ENCODE measurements around the gene UBL3. TPM values are rescaled to one million over a fixed set of nuclear protein-coding genes. Genes with fewer than 3 reads are reported as not detected.

Gene UBL3
- total and polyA plus RNA-seq, 4 donors, result 37.5 to 200 (median 142) TPM

GRCh38 chr13:29849731-29850212, 645 bp downstream of the UBL3 start:
- WGBS (ENCODE audit: insufficient coverage), result 0% methylated on average over 44 of the region's 50 CpGs
- peak overlapping the region; percentile 98 for H3K27ac ChIP-seq (ENCODE audit: low read depth, low read length)
- peak overlapping the region; percentile 86 for H3K4me3 ChIP-seq (ENCODE audit: low read depth, low read length)
- H3K36me3 ChIP-seq (ENCODE audit: control insufficient read depth, insufficient read depth, low read length), result no peaks in the 10 kb centered on the region
- no peaks in the 10 kb centered on the region for H3K9me3 ChIP-seq (ENCODE audit: control insufficient read depth, insufficient read depth, low read length)
- no peaks in the 10 kb centered on the region for H3K27me3 ChIP-seq (ENCODE audit: control insufficient read depth, insufficient read depth, low read length)
- DNase-seq (ENCODE audit: low read depth in 4 of 6, low spot score in 6 of 6), result peak in 2 of 6 donors; percentile 66 to 83
- H3K4me1 ChIP-seq (ENCODE audit: control insufficient read depth, insufficient read depth, low read length), result no peaks in the 10 kb centered on the region

GRCh38 chr13:29849071-29849631, 1.3 kb downstream of the UBL3 start:
- peak overlapping the region; percentile 98 for H3K27ac ChIP-seq (ENCODE audit: low read depth, low read length)
- DNase-seq (ENCODE audit: low read depth in 4 of 6, low spot score in 6 of 6), result peak in 4 of 6 donors; percentile 50 to 77 (median 68)
- no peaks in the 10 kb centered on the region for H3K36me3 ChIP-seq (ENCODE audit: control insufficient read depth, insufficient read depth, low read length)
- H3K9me3 ChIP-seq (ENCODE audit: control insufficient read depth, insufficient read depth, low read length), result no peaks in the 10 kb centered on the region
- 0% methylated on average over 18 of the region's 24 CpGs for WGBS (ENCODE audit: insufficient coverage)
- no peaks in the 10 kb centered on the region for H3K27me3 ChIP-seq (ENCODE audit: control insufficient read depth, insufficient read depth, low read length)
- H3K4me3 ChIP-seq (ENCODE audit: low read depth, low read length), result peak overlapping the region; percentile 86
- no peaks in the 10 kb centered on the region for H3K4me1 ChIP-seq (ENCODE audit: control insufficient read depth, insufficient read depth, low read length)

GRCh38 chr13:29847501-29847983, 2.9 kb downstream of the UBL3 start:
- WGBS (ENCODE audit: insufficient coverage), result 0% methylated on average over 7 of the region's 13 CpGs
- Histone ChIP-seq H3K36me3 (ENCODE audit: control insufficient read depth, insufficient read depth, low read length) (no peaks in the 10 kb centered on the region), H3K27me3 (ENCODE audit: control insufficient read depth, insufficient read depth, low read length) (no peaks in the 10 kb centered on the region), H3K4me3 (ENCODE audit: low read depth, low read length) (peak overlapping the region; percentile 86), H3K27ac (ENCODE audit: low read depth, low read length) (peak overlapping the region; percentile 82), H3K4me1 (ENCODE audit: control insufficient read depth, insufficient read depth, low read length) (no peaks in the 10 kb centered on the region), H3K9me3 (ENCODE audit: control insufficient read depth, insufficient read depth, low read length) (no peaks in the 10 kb centered on the region)
- peak in 4 of 6 donors; percentile 43 to 86 (median 74) for DNase-seq (ENCODE audit: low read depth in 4 of 6, low spot score in 6 of 6)

DNA sequence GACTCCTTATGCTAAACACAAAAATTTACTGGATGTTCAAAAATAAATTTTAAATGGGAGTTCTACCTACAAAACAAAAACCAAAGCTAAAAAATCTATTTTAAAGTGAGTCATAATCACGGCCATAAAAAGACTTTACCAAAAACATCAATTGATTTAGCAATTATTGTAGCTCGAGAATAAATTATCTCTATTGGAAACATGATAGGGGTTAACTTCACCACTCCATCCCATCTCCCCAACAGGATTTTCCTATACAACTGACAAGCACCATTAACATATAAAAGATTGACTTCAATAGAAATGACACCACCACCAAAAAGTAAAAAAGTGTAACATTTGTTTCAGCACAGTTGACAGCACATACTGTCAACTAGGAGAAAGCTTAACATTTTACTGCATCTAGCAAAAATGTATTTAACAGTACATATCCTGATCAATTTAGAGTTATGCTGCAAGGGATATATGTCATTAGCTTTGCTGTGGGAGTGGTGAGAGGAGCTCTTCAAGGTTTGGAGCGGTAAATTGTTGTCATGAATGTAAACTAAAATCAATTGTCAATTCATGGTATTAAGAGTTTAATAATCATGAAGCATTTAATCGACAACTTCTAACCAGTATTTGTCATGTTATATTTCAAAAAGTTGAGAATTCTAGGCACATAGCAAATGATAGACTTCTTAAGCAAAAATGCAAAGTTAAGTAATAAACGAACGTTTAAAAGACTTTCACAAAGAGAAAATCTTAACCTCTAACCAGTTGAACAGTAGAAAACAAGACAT, 3.8 kb downstream of the UBL3 start:
- Histone ChIP-seq H3K9me3 (ENCODE audit: control insufficient read depth, insufficient read depth, low read length) (no peaks in the 10 kb centered on the region), H3K36me3 (ENCODE audit: control insufficient read depth, insufficient read depth, low read length) (no peaks in the 10 kb centered on the region), H3K27me3 (ENCODE audit: control insufficient read depth, insufficient read depth, low read length) (no peaks in the 10 kb centered on the region), H3K4me3 (ENCODE audit: low read depth, low read length) (peak overlapping the region; percentile 86), H3K27ac (ENCODE audit: low read depth, low read length) (peak overlapping the region; percentile 82), H3K4me1 (ENCODE audit: control insufficient read depth, insufficient read depth, low read length) (peaks cover 3% of the 10 kb centered on the region)
- peak in 3 of 6 donors; percentile 19 to 35 (median 29) for DNase-seq (ENCODE audit: low read depth in 4 of 6, low spot score in 6 of 6)
- WGBS (ENCODE audit: insufficient coverage), result no CpG with 5 or more reads among the region's 6 CpGs

DNA sequence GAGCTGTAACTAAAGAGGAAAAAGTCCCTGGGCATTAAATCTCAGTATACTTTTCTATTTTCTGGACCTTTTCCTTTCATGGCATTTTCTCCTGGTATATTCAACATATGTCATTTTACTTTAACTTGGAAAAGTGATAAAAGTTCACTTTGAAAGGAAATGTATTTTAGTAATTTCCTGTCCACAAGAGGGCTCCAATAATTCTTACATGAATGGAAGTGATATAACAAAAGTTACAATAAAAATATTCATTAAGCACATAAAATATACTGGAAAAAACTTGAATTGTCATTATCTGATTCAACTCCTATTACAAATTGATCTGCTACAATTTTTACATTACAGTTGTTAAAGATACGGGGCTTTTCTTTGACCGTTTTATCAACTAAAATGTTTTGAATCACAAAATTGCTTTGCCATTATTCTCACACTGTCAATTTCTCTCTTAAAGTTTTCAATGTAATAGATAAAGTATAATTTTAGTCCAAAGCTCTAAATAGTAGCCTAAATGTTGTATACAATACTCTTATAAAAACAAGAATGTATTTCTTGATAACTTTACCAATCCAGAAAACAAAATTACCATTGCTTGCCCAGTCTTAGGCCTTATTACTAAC, 4.9 kb downstream of the UBL3 start:
- peak in 2 of 6 donors; percentile 46 to 66 for DNase-seq (ENCODE audit: low read depth in 4 of 6, low spot score in 6 of 6)

DNA sequence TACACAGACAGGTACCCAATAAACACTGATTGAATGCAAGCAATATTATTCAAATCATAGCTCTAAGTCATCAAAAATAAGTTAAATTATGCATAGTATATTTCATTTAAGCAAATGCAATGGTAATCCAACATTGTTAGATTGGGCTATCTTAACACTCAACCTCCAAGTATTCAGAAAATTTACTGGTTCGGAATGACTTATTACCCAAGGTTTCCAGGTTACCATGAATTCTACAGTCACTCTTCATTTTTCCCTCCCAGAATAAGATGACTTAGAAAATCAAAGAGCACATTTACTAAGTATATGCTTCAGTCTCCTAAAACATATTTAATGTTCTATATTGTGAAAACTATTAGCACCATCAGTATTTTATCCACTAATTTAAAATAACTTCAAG, 6.0 kb downstream of the UBL3 start:
- Histone ChIP-seq H3K36me3 (ENCODE audit: control insufficient read depth, insufficient read depth, low read length) (no peaks in the 10 kb centered on the region), H3K9me3 (ENCODE audit: control insufficient read depth, insufficient read depth, low read length) (no peaks in the 10 kb centered on the region), H3K4me1 (ENCODE audit: control insufficient read depth, insufficient read depth, low read length) (peaks cover 3% of the 10 kb centered on the region), H3K4me3 (ENCODE audit: low read depth, low read length) (no peak overlapping the region), H3K27ac (ENCODE audit: low read depth, low read length) (no peak overlapping the region), H3K27me3 (ENCODE audit: control insufficient read depth, insufficient read depth, low read length) (no peaks in the 10 kb centered on the region)
- WGBS (ENCODE audit: insufficient coverage), result no CpG with 5 or more reads among the region's 1 CpG
- DNase-seq (ENCODE audit: low read depth in 4 of 6, low spot score in 6 of 6), result no peak

More for the DNA sequence above, 4.9 kb downstream of the UBL3 start:
- H3K27ac ChIP-seq (ENCODE audit: low read depth, low read length), result no peak overlapping the region
- H3K36me3 ChIP-seq (ENCODE audit: control insufficient read depth, insufficient read depth, low read length), result no peaks in the 10 kb centered on the region
- peak overlapping the region; percentile 86 for H3K4me3 ChIP-seq (ENCODE audit: low read depth, low read length)
- H3K9me3 ChIP-seq (ENCODE audit: control insufficient read depth, insufficient read depth, low read length), result no peaks in the 10 kb centered on the region
- H3K4me1 ChIP-seq (ENCODE audit: control insufficient read depth, insufficient read depth, low read length), result peaks cover 3% of the 10 kb centered on the region
- no CpG with 5 or more reads among the region's 2 CpGs for WGBS (ENCODE audit: insufficient coverage)
- no peaks in the 10 kb centered on the region for H3K27me3 ChIP-seq (ENCODE audit: control insufficient read depth, insufficient read depth, low read length)

DNA sequence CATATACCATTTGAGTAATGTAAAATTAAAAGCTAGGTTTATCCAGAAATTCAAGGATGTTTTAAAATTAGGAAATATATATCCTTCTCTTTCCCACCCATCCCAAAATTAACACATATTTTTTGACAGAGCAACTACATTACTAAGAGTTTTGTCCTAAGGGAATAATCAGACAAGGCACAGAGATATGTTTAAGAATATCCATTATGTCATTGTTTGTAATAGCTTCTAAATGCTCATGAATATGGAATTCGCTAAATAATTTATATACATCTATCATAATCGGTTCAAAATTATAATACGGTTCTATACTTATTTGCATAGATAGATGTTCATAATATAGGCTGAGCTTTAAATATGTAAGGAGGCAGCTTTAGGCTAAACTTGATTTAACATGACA, 9.8 kb downstream of the UBL3 start:
- H3K36me3 ChIP-seq (ENCODE audit: control insufficient read depth, insufficient read depth, low read length), result no peaks in the 10 kb centered on the region
- DNase-seq (ENCODE audit: low read depth in 4 of 6, low spot score in 6 of 6), result no peak
- WGBS (ENCODE audit: insufficient coverage), result no CpG with 5 or more reads among the region's 3 CpGs

GRCh38 chr13:29835280-29836061, 14.9 kb downstream of the UBL3 start:
- H3K27me3 ChIP-seq (ENCODE audit: control insufficient read depth, insufficient read depth, low read length), result no peaks in the 10 kb centered on the region
- WGBS (ENCODE audit: insufficient coverage), result 100% methylated on average over 1 of the region's 9 CpGs
- DNase-seq (ENCODE audit: low read depth in 4 of 6, low spot score in 6 of 6), result no peak
- peaks cover 6% of the 10 kb centered on the region for H3K4me1 ChIP-seq (ENCODE audit: control insufficient read depth, insufficient read depth, low read length)
- H3K36me3 ChIP-seq (ENCODE audit: control insufficient read depth, insufficient read depth, low read length), result no peaks in the 10 kb centered on the region
- no peak overlapping the region for H3K27ac ChIP-seq (ENCODE audit: low read depth, low read length)
- no peak overlapping the region for H3K4me3 ChIP-seq (ENCODE audit: low read depth, low read length)
- no peaks in the 10 kb centered on the region for H3K9me3 ChIP-seq (ENCODE audit: control insufficient read depth, insufficient read depth, low read length)

More for the DNA sequence above, 9.8 kb downstream of the UBL3 start:
- Histone ChIP-seq H3K27me3 (ENCODE audit: control insufficient read depth, insufficient read depth, low read length) (no peaks in the 10 kb centered on the region), H3K4me3 (ENCODE audit: low read depth, low read length) (no peak overlapping the region), H3K9me3 (ENCODE audit: control insufficient read depth, insufficient read depth, low read length) (no peaks in the 10 kb centered on the region), H3K4me1 (ENCODE audit: control insufficient read depth, insufficient read depth, low read length) (peaks cover 3% of the 10 kb centered on the region), H3K27ac (ENCODE audit: low read depth, low read length) (no peak overlapping the region)

GRCh38 chr13:29832761-29833298, 17.6 kb downstream of the UBL3 start:
- WGBS (ENCODE audit: insufficient coverage), result 60% methylated on average over 1 of the region's 6 CpGs
- H3K4me1 ChIP-seq (ENCODE audit: control insufficient read depth, insufficient read depth, low read length), result peaks cover 6% of the 10 kb centered on the region

More at GRCh38 chr13:29832761-29833298, 17.6 kb downstream of the UBL3 start:
- H3K27me3 ChIP-seq (ENCODE audit: control insufficient read depth, insufficient read depth, low read length), result no peaks in the 10 kb centered on the region
- H3K36me3 ChIP-seq (ENCODE audit: control insufficient read depth, insufficient read depth, low read length), result peaks cover 2% of the 10 kb centered on the region
- DNase-seq (ENCODE audit: low read depth in 4 of 6, low spot score in 6 of 6), result no peak
- H3K9me3 ChIP-seq (ENCODE audit: control insufficient read depth, insufficient read depth, low read length), result no peaks in the 10 kb centered on the region
- no peak overlapping the region for H3K4me3 ChIP-seq (ENCODE audit: low read depth, low read length)
- H3K27ac ChIP-seq (ENCODE audit: low read depth, low read length), result no peak overlapping the region

Data from spinal cord (tissue), 10 donors.